BLaER1 treated with 17β-estradiol and CSF1 and Interleukin-3, amounts not matched to agents 10 nM and 100 nM (cell line): ENCODE results near the gene SHOC2.

Source experiments
- H3K27ac ChIP-seq, 11 experiments: shearing (Covaris generic); formaldehyde crosslinking; 2 replicates each; pipeline ENCODE4 v1.8.1; 2022
- H3K27me3 ChIP-seq, 11 experiments: shearing (Covaris generic); formaldehyde crosslinking; 2 replicates each; pipeline ENCODE4 v1.8.1; 2022
- H3K36me3 ChIP-seq, 11 experiments: shearing (Covaris generic); formaldehyde crosslinking; 2 replicates each; pipeline ENCODE4 v1.8.1; 2022
- H3K4me1 ChIP-seq, 10 experiments: shearing (Covaris generic); formaldehyde crosslinking; 2 replicates each; pipeline ENCODE4 v1.8.1; 2022
- H3K4me2 ChIP-seq, 11 experiments: shearing (Covaris generic); formaldehyde crosslinking; 2 replicates each; pipeline ENCODE4 v1.8.1; 2022
- H3K4me3 ChIP-seq, 10 experiments: shearing (Covaris generic); formaldehyde crosslinking; 2 replicates each; pipeline ENCODE4 v1.8.1; 2022
- H3K9ac ChIP-seq, 11 experiments: shearing (Covaris generic); formaldehyde crosslinking; 2 replicates each; pipeline ENCODE4 v1.8.1; 2022
- H3K9me3 ChIP-seq, 11 experiments: shearing (Covaris generic); formaldehyde crosslinking; replicated peaks in 1 of 11; 2 replicates each; pipeline ENCODE4 v1.8.1; 2022
- H4K20me1 ChIP-seq, 11 experiments: shearing (Covaris generic); formaldehyde crosslinking; 2 replicates each; pipeline ENCODE4 v1.8.1; 2022
- Cebpa-rat ChIP-seq, 11 experiments: shearing (Covaris generic); IDR thresholded peaks; 2 replicates each; pipeline ENCODE4 v1.8.1; 2022

SHOC2 gene

DNA sequence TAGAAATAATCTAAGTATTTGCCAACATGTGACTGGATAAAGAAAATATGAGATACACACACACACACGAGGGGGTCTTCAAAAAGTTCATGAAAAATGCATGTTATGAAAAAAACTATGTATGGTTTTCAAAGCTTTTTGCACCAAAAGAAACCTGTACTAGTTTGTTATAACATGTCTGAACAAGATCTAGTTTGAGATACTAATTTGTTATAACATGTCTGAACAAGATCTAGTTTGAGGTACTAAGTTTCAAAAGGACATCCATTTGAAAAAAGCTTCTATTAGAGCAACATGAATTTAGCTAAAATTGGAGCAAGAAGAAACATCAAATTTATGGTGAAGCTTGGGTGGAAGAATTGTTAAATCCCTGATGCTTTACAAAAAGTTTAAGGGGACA, 137.6 kb downstream of the SHOC2 start:
- Histone ChIP-seq H3K27ac (no peak overlapping the region), H3K36me3 (no peaks in the 10 kb centered on the region), H3K4me2 (no peak overlapping the region), H3K4me1 (peaks cover 0 to 4% (median 0%) of the 10 kb centered on the region in 10 experiments; a peak in 3 of 20 replicates), H3K9me3 (peaks cover 27 to 63% (median 39%) of the 10 kb centered on the region in 11 experiments), H4K20me1 (no peaks in the 10 kb centered on the region), H3K27me3 (no peaks in the 10 kb centered on the region), H3K9ac (no peak overlapping the region), H3K4me3 (no peak overlapping the region)
- TF ChIP-seq Cebpa-rat (IDR thresholded peaks at IDR 0.05): no peak
